ENCODE data around the gene DPYD. TPM values are rescaled to one million over a fixed set of nuclear protein-coding genes. Genes with fewer than 3 reads are reported as not detected.

DPYD gene
- total RNA-seq, 1 experiment from 2014 or later, result 7.0 TPM

- H3K9me3 Mint-ChIP-seq (ENCODE audit: unreplicated experiment), result no peaks in the 10 kb centered on the region
- no peaks in the 10 kb centered on the region for H3K27me3 ChIP-seq (replicated peaks; ENCODE audit: control insufficient read depth, insufficient read depth, low read length)
- peaks cover 7% of the 10 kb centered on the region for H3K4me1 Mint-ChIP-seq (ENCODE audit: low read depth, unreplicated experiment)
- H3K4me1 ChIP-seq, result no peaks in the 10 kb centered on the region
- H3K36me3 Mint-ChIP-seq (ENCODE audit: insufficient read depth, unreplicated experiment), result peaks cover 7% of the 10 kb centered on the region
- TF ChIP-seq CTCF (IDR thresholded peaks at IDR 0.05; ENCODE audit: insufficient read depth in 1 of 2, low read depth in 1 of 2, low read length in 1 of 2, severe bottlenecking in 1 of 2, unreplicated experiment in 1 of 2), result no peak
- no peak overlapping the region for H3K27ac Mint-ChIP-seq (ENCODE audit: unreplicated experiment)
- no TSS peak for BruUV-seq (replicated peaks)
- H3K9me3 ChIP-seq, result no peaks in the 10 kb centered on the region
- CTCF ChIA-PET, result no interaction called here
- no peaks in the 10 kb centered on the region for H3K27me3 Mint-ChIP-seq (ENCODE audit: insufficient read depth, unreplicated experiment)
- intact Hi-C loops (cut with micrococcal nuclease; ENCODE audit: unreplicated experiment), result no loop called here
- H3K36me3 ChIP-seq (ENCODE audit: control insufficient read depth, insufficient read depth, low read length), result no peaks in the 10 kb centered on the region
- H3K4me3 ChIP-seq (ENCODE audit: low read depth, low read length), result no peak overlapping the region
- DNase-seq, result no peak
- no peak overlapping the region for H3K4me3 Mint-ChIP-seq (ENCODE audit: unreplicated experiment)
- POLR2A ChIA-PET, result no interaction called here
Measured at GRCh38 chr1:97524211-97524610, 396.6 kb downstream of the DPYD start.

GRCh38 chr1:97516588-97516987, 404.2 kb downstream of the DPYD start:
- no peak for DNase-seq
- CTCF ChIA-PET, result no interaction called here
- Mint-ChIP-seq H3K4me1 (ENCODE audit: low read depth, unreplicated experiment) (no peaks in the 10 kb centered on the region), H3K36me3 (ENCODE audit: insufficient read depth, unreplicated experiment) (no peaks in the 10 kb centered on the region), H3K9me3 (ENCODE audit: unreplicated experiment) (no peaks in the 10 kb centered on the region), H3K27ac (ENCODE audit: unreplicated experiment) (no peak overlapping the region), H3K4me3 (ENCODE audit: unreplicated experiment) (no peak overlapping the region), H3K27me3 (ENCODE audit: insufficient read depth, unreplicated experiment) (no peaks in the 10 kb centered on the region)
- no peaks in the 10 kb centered on the region for H3K36me3 ChIP-seq (ENCODE audit: control insufficient read depth, insufficient read depth, low read length)
- no peaks in the 10 kb centered on the region for H3K4me1 ChIP-seq
- no peak overlapping the region for H3K4me3 ChIP-seq (ENCODE audit: low read depth, low read length)
- no peaks in the 10 kb centered on the region for H3K9me3 ChIP-seq
- POLR2A ChIA-PET, result no interaction called here
- no TSS peak for BruUV-seq (replicated peaks)
- intact Hi-C loops (cut with micrococcal nuclease; ENCODE audit: unreplicated experiment), result no loop called here
- H3K27me3 ChIP-seq (replicated peaks; ENCODE audit: control insufficient read depth, insufficient read depth, low read length), result no peaks in the 10 kb centered on the region
- TF ChIP-seq CTCF (IDR thresholded peaks at IDR 0.05; ENCODE audit: insufficient read depth in 1 of 2, low read depth in 1 of 2, low read length in 1 of 2, severe bottlenecking in 1 of 2, unreplicated experiment in 1 of 2), result no peak

GRCh38 chr1:97508653-97509218, 412.1 kb downstream of the DPYD start:
- DNase-seq, result no peak
- H3K36me3 Mint-ChIP-seq (ENCODE audit: insufficient read depth, unreplicated experiment), result no peaks in the 10 kb centered on the region
- no peak overlapping the region for H3K4me3 Mint-ChIP-seq (ENCODE audit: unreplicated experiment)
- H3K27me3 Mint-ChIP-seq (ENCODE audit: insufficient read depth, unreplicated experiment), result no peaks in the 10 kb centered on the region
- intact Hi-C loops (cut with micrococcal nuclease; ENCODE audit: unreplicated experiment), result no loop called here
- ChIA-PET POLR2A (no interaction called here), CTCF (no interaction called here)
- H3K9me3 Mint-ChIP-seq (ENCODE audit: unreplicated experiment), result peaks cover 10% of the 10 kb centered on the region
- no TSS peak for BruUV-seq (replicated peaks)
- H3K36me3 ChIP-seq (ENCODE audit: control insufficient read depth, insufficient read depth, low read length), result no peaks in the 10 kb centered on the region
- 0 out of 2 replicates have a peak, but pooled peaks cover 5% of the 10 kb centered on the region for H3K4me1 ChIP-seq
- no peak overlapping the region for H3K4me3 ChIP-seq (ENCODE audit: low read depth, low read length)
- no peaks in the 10 kb centered on the region for H3K9me3 ChIP-seq
- H3K4me1 Mint-ChIP-seq (ENCODE audit: low read depth, unreplicated experiment), result peaks cover 6% of the 10 kb centered on the region
- H3K27ac Mint-ChIP-seq (ENCODE audit: unreplicated experiment), result no peak overlapping the region
- no peaks in the 10 kb centered on the region for H3K27me3 ChIP-seq (replicated peaks; ENCODE audit: control insufficient read depth, insufficient read depth, low read length)
- no peak for TF ChIP-seq CTCF (IDR thresholded peaks at IDR 0.05; ENCODE audit: insufficient read depth in 1 of 2, low read depth in 1 of 2, low read length in 1 of 2, severe bottlenecking in 1 of 2, unreplicated experiment in 1 of 2)
